HepG2 (cell line): ENCODE measurements around the gene CALCR.

ENCODE experiments used
- EZH2 ChIP-seq: conservative IDR thresholded peaks from 2 replicates; pipeline ENCODE4 v1.6.1; 2012; ENCODE audit warnings: mild to moderate bottlenecking, low read depth, low read length, moderate library complexity
- KLF12 ChIP-seq: sonication (generic); formaldehyde crosslinking; IDR thresholded peaks from 2 replicates; pipeline ENCODE4 v1.4.0; 2020; ENCODE audit warnings: missing genetic modification reagents, borderline replicate concordance
- MATR3 ChIP-seq: sonication (generic); formaldehyde crosslinking; IDR thresholded peaks from 2 replicates; pipeline ENCODE4 v1.4.0; 2020; ENCODE audit warnings: missing genetic modification reagents
- MAX ChIP-seq: IDR thresholded peaks from 2 replicates; pipeline ENCODE4 v1.6.1; 2012; ENCODE audit warnings: inconsistent platforms
- NR2F6 ChIP-seq, 2 experiments: IDR thresholded peaks; 2 replicates each; pipeline ENCODE4 v1.6.1; 2016; ENCODE audit warnings: antibody characterized with exemption in 1 of 2, mild to moderate bottlenecking in 1 of 2
- PHB2 ChIP-seq: fragments of 450-650 bp; IDR thresholded peaks from 2 replicates; pipeline ENCODE4 v1.6.1; 2018; ENCODE audit not compliant: partially characterized antibody
- POLR2A ChIP-seq, 2 experiments: IDR thresholded peaks; 2 replicates each; pipeline ENCODE4 v1.6.1; 2011; ENCODE audit warnings: low read depth in 2 of 2, low read length in 2 of 2, mild to moderate bottlenecking in 1 of 2, moderate library complexity in 1 of 2; ENCODE audit not compliant: insufficient read depth in 1 of 2
- ZMYM2 ChIP-seq: sonication (generic); formaldehyde crosslinking; IDR thresholded peaks from 2 replicates; pipeline ENCODE4 v1.8.0; 2022; ENCODE audit warnings: mild to moderate bottlenecking, missing genetic modification reagents
- ZNF720 ChIP-seq: sonication (generic); formaldehyde crosslinking; IDR thresholded peaks from 2 replicates; pipeline ENCODE4 v1.4.0; 2020; ENCODE audit warnings: missing genetic modification reagents
- TF ChIP-seq, protein P1 (sequence below): sonication (generic); formaldehyde crosslinking; IDR thresholded peaks from 2 replicates; pipeline ENCODE4 v1.5.0; 2020; ENCODE audit warnings: mild to moderate bottlenecking, missing genetic modification reagents, moderate library complexity
- TF ChIP-seq, protein P2 (sequence below): sonication (generic); formaldehyde crosslinking; IDR thresholded peaks from 2 replicates; pipeline ENCODE4 v1.4.0; 2020; ENCODE audit warnings: missing genetic modification reagents
- TF ChIP-seq, protein P3 (sequence below): sonication (generic); formaldehyde crosslinking; IDR thresholded peaks from 2 replicates; pipeline ENCODE4 v1.4.0; 2020; ENCODE audit warnings: missing genetic modification reagents

DNA sequence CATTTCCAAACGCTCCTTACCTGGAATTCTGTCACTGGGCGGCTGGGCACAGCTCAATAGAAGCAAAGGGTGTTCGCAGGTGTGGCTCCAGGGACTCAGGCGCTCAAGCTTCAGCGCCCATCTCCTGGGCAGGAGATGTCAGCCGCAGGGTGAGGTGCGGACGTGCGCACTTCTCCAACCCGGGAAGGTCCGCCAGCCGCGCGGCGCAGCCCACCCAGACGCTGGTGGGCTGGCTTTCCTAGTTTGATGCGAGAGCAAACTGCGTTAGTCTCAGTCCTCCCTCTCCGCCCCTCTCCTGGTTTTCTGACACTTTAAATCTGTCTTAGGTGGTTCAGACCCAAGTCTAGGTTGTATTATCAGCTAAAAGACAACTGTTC, 267 bp downstream of the CALCR start:
- TF ChIP-seq PHB2: no peak
- TF ChIP-seq MAX: no peak
- no peak for TF ChIP-seq ZMYM2
- TF ChIP-seq, protein P1, sequence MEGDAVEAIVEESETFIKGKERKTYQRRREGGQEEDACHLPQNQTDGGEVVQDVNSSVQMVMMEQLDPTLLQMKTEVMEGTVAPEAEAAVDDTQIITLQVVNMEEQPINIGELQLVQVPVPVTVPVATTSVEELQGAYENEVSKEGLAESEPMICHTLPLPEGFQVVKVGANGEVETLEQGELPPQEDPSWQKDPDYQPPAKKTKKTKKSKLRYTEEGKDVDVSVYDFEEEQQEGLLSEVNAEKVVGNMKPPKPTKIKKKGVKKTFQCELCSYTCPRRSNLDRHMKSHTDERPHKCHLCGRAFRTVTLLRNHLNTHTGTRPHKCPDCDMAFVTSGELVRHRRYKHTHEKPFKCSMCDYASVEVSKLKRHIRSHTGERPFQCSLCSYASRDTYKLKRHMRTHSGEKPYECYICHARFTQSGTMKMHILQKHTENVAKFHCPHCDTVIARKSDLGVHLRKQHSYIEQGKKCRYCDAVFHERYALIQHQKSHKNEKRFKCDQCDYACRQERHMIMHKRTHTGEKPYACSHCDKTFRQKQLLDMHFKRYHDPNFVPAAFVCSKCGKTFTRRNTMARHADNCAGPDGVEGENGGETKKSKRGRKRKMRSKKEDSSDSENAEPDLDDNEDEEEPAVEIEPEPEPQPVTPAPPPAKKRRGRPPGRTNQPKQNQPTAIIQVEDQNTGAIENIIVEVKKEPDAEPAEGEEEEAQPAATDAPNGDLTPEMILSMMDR (CRISPR knock-in tag): no peak
- no peak for TF ChIP-seq MATR3 (CRISPR knock-in tag)
- TF ChIP-seq POLR2A (IDR thresholded peaks at IDR 0.05; ENCODE audit: insufficient read depth in 1 of 2, low read depth in 2 of 2, low read length in 2 of 2): no peak
- TF ChIP-seq ZNF720 (CRISPR knock-in tag): no peak
- TF ChIP-seq, protein P2, sequence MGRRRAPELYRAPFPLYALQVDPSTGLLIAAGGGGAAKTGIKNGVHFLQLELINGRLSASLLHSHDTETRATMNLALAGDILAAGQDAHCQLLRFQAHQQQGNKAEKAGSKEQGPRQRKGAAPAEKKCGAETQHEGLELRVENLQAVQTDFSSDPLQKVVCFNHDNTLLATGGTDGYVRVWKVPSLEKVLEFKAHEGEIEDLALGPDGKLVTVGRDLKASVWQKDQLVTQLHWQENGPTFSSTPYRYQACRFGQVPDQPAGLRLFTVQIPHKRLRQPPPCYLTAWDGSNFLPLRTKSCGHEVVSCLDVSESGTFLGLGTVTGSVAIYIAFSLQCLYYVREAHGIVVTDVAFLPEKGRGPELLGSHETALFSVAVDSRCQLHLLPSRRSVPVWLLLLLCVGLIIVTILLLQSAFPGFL (CRISPR knock-in tag): no peak
- no peak for TF ChIP-seq KLF12 (CRISPR knock-in tag)
- TF ChIP-seq NR2F6 (IDR thresholded peaks at IDR 0.05): no peak
- no peak for TF ChIP-seq NR2F6 (CRISPR knock-in tag; IDR thresholded peaks at IDR 0.05)
- TF ChIP-seq EZH2: no peak
- TF ChIP-seq, protein P3, sequence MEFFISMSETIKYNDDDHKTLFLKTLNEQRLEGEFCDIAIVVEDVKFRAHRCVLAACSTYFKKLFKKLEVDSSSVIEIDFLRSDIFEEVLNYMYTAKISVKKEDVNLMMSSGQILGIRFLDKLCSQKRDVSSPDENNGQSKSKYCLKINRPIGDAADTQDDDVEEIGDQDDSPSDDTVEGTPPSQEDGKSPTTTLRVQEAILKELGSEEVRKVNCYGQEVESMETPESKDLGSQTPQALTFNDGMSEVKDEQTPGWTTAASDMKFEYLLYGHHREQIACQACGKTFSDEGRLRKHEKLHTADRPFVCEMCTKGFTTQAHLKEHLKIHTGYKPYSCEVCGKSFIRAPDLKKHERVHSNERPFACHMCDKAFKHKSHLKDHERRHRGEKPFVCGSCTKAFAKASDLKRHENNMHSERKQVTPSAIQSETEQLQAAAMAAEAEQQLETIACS: no peak
